Smooth muscle cell (in vitro differentiated cells): ENCODE results near the gene HNRNPF. TPM values are rescaled to one million over a fixed set of nuclear protein-coding genes. Genes with fewer than 3 reads are reported as not detected.

Experiments
- DNase-seq: peaks from one replicate; lab custom pipeline; 2025; ENCODE audit not compliant: unreplicated experiment; lab: John Stamatoyannopoulos, UW
- H2AFZ ChIP-seq: fragments of 200-600 bp; sonication (generic); 2 replicates; pipeline ENCODE4 v1.6.0; 2016; ENCODE audit warnings: antibody characterized with exemption, low read depth, mild to moderate bottlenecking
- H3F3A ChIP-seq: fragments of 200-600 bp; sonication (generic); 2 replicates; pipeline ENCODE4 v1.6.0; 2017; ENCODE audit warnings: antibody characterized with exemption, low read depth
- H3K27ac ChIP-seq: fragments of 200-600 bp; sonication (generic); 2 replicates; pipeline ENCODE4 v1.5.1; 2016; ENCODE audit warnings: low read depth, mild to moderate bottlenecking
- H3K27me3 ChIP-seq: fragments of 200-600 bp; sonication (generic); 2 replicates; pipeline ENCODE4 v1.6.1; 2016; ENCODE audit warnings: low read depth, mild to moderate bottlenecking
- H3K36me3 ChIP-seq: fragments of 200-600 bp; sonication (generic); 2 replicates; pipeline ENCODE4 v1.5.1; 2016; ENCODE audit warnings: low read depth
- H3K4me1 ChIP-seq: fragments of 200-600 bp; sonication (generic); 2 replicates; pipeline ENCODE4 v1.5.1; 2016; ENCODE audit warnings: low read depth
- H3K4me2 ChIP-seq: fragments of 200-600 bp; sonication (generic); 2 replicates; pipeline ENCODE4 v1.6.0; 2016; ENCODE audit warnings: mild to moderate bottlenecking
- H3K4me3 ChIP-seq: fragments of 200-600 bp; sonication (generic); 2 replicates; pipeline ENCODE4 v1.5.1; 2016; ENCODE audit warnings: mild to moderate bottlenecking
- H3K79me2 ChIP-seq: fragments of 200-600 bp; sonication (generic); 2 replicates; pipeline ENCODE4 v1.6.0; 2016; ENCODE audit warnings: low read depth, mild to moderate bottlenecking
- H3K9ac ChIP-seq: fragments of 200-600 bp; sonication (generic); 2 replicates; pipeline ENCODE4 v1.6.0; 2016; ENCODE audit warnings: low read depth
- H3K9me3 ChIP-seq: fragments of 200-600 bp; sonication (generic); replicated peaks from 2 replicates; pipeline ENCODE4 v1.5.1; 2016; ENCODE audit warnings: low read depth
- H4K20me1 ChIP-seq: fragments of 200-600 bp; sonication (generic); 2 replicates; pipeline ENCODE4 v1.6.0; 2016; ENCODE audit warnings: low read depth
- CTCF ChIP-seq: fragments of 200-600 bp; sonication (generic); IDR thresholded peaks from 2 replicates; pipeline ENCODE4 v1.5.1; 2017; ENCODE audit warnings: borderline replicate concordance, mild to moderate bottlenecking, antibody characterized with exemption; ENCODE audit not compliant: insufficient read depth, poor library complexity, severe bottlenecking
- WGBS: methylation state at CpG from one replicate; pipeline ENCODE4 v1.1.7; 2016; ENCODE audit warnings: low lambda C conversion rate; 5-methylcytosine and 5-hydroxymethylcytosine counted together
- polyA plus RNA-seq: library from polyadenylated mRNA; unstranded; fragments of >200 nt; fragmentation: Nextera tagmentation; extraction: Ambion mirVana; gene quantifications from 2 replicates; pipeline ENCODE4 v1.2.1, GENCODE V29; 2016
- total RNA-seq: library from RNA; depleted of rRNA; stranded (reverse); fragments of >200 nt; gene quantifications from 2 replicates; pipeline ENCODE4 v1.2.3, GENCODE V29; 2014

Gene HNRNPF
- total and polyA plus RNA-seq, 2 experiments from 2014 or later: 71.9 to 112 TPM

- Histone ChIP-seq H3K9me3 (no peaks in the 10 kb centered on the region), H3K36me3 (no peaks in the 10 kb centered on the region), H3K4me1 (no peaks in the 10 kb centered on the region), H3K9ac (no peak overlapping the region), H3K27ac (no peak overlapping the region), H3F3A (no peaks in the 10 kb centered on the region), H3K4me3 (no peak overlapping the region), H3K79me2 (no peaks in the 10 kb centered on the region), H3K27me3 (no peaks in the 10 kb centered on the region), H3K4me2 (no peak overlapping the region), H2AFZ (no peak overlapping the region), H4K20me1 (no peaks in the 10 kb centered on the region)
- DNase-seq: no peak
- WGBS: 86% methylated on average over 7 of the region's 7 CpGs
- TF ChIP-seq CTCF: no peak
These were observed 67.5 kb downstream of the HNRNPF start for GRCh38 chr10:43341450-43341849.

GRCh38 chr10:43340619-43341018, 68.4 kb downstream of the HNRNPF start:
- DNase-seq: no peak
- no peak overlapping the region for H3K9ac ChIP-seq
- WGBS: 67% methylated on average over 9 of the region's 9 CpGs
- no peaks in the 10 kb centered on the region for H3K4me1 ChIP-seq
- H3K27ac ChIP-seq: no peak overlapping the region
- H3F3A ChIP-seq: no peaks in the 10 kb centered on the region
- H3K4me3 ChIP-seq: no peak overlapping the region
- H3K4me2 ChIP-seq: no peak overlapping the region
- H2AFZ ChIP-seq: no peak overlapping the region
- TF ChIP-seq CTCF: no peak
- H4K20me1 ChIP-seq: no peaks in the 10 kb centered on the region
- H3K36me3 ChIP-seq: no peaks in the 10 kb centered on the region
- H3K9me3 ChIP-seq: no peaks in the 10 kb centered on the region
- no peaks in the 10 kb centered on the region for H3K79me2 ChIP-seq
- no peaks in the 10 kb centered on the region for H3K27me3 ChIP-seq

GRCh38 chr10:43340101-43340500, 68.9 kb downstream of the HNRNPF start:
- no peaks in the 10 kb centered on the region for H3F3A ChIP-seq
- no peak overlapping the region for H3K27ac ChIP-seq
- no peak overlapping the region for H2AFZ ChIP-seq
- H3K4me1 ChIP-seq: no peaks in the 10 kb centered on the region
- H3K36me3 ChIP-seq: no peaks in the 10 kb centered on the region
- 90% methylated on average over 6 of the region's 6 CpGs for WGBS
- H3K4me3 ChIP-seq: no peak overlapping the region
- H3K27me3 ChIP-seq: no peaks in the 10 kb centered on the region
- DNase-seq: no peak
- no peaks in the 10 kb centered on the region for H4K20me1 ChIP-seq
- H3K9me3 ChIP-seq: no peaks in the 10 kb centered on the region
- no peak overlapping the region for H3K4me2 ChIP-seq
- no peak overlapping the region for H3K9ac ChIP-seq
- H3K79me2 ChIP-seq: no peaks in the 10 kb centered on the region
- TF ChIP-seq CTCF: no peak

GRCh38 chr10:43339136-43339535, 69.8 kb downstream of the HNRNPF start:
- TF ChIP-seq CTCF: no peak
- Histone ChIP-seq H3K9ac (no peak overlapping the region), H3K79me2 (no peaks in the 10 kb centered on the region), H3K27ac (no peak overlapping the region), H4K20me1 (no peaks in the 10 kb centered on the region), H3K4me3 (no peak overlapping the region), H3K4me2 (no peak overlapping the region), H3K27me3 (no peaks in the 10 kb centered on the region), H3K9me3 (no peaks in the 10 kb centered on the region), H3K4me1 (no peaks in the 10 kb centered on the region), H3K36me3 (no peaks in the 10 kb centered on the region), H2AFZ (no peak overlapping the region), H3F3A (no peaks in the 10 kb centered on the region)
- WGBS: 93% methylated on average over 11 of the region's 11 CpGs
- no peak for DNase-seq
